Measurements from ENCODE around the gene PLA2G2F. TPM values are rescaled to one million over a fixed set of nuclear protein-coding genes. Genes with fewer than 3 reads are reported as not detected.

Gene PLA2G2F
- total RNA-seq, 1 donor from 2014 or later, result not detected

Other genes starting within 250 kb of the PLA2G2F start
- gene PLA2G2E, start 215.7 kb upstream of the PLA2G2F start, total RNA-seq, result not detected
- gene PLA2G2A, start 159.7 kb upstream of the PLA2G2F start, total RNA-seq, result not detected
- gene PLA2G5, start 69.1 kb upstream of the PLA2G2F start, total RNA-seq, result 0.41 TPM
- gene PLA2G2D, start 19.8 kb upstream of the PLA2G2F start, total RNA-seq, result not detected
- 3.3 TPM for gene UBXN10, start 46.8 kb downstream of the PLA2G2F start, total RNA-seq
- gene PLA2G2C, start 47.2 kb downstream of the PLA2G2F start, total RNA-seq, result not detected
- gene VWA5B1, start 151.6 kb downstream of the PLA2G2F start, total RNA-seq, result under 0.01 TPM

All from frontal cortex (tissue), 1 donor.